ENCODE data around the gene KRT81. TPM values are rescaled to one million over a fixed set of nuclear protein-coding genes. Genes with fewer than 3 reads are reported as not detected.

The KRT81 gene
- total and polyA plus RNA-seq, 2 of the 4 experiments (the other 2 are of a cell fraction) = under 0.01 to 0.05 TPM

DNA sequence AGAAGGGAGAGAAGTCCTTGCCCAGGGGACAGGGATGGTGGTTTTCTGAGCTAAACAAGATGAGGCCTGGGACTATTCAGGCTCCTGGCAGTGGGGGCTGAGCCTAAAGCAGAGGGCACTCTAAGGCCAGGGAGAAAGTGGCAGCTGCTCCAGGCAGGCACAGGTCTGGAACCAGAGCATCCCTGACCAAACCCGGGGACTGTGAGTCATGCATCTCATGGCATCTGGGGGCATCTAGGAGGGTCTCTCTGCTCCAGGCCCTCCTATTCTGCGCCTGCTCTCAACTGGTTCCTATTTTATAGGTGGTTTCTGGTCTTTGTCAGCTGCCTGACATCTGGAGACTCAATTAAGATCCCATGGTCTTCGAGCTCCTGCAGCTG, 46.7 kb downstream of the KRT81 start:
- peak overlapping the region; percentile 79 for H3K18ac ChIP-seq (ENCODE audit: low read depth, low read length)
- H3K9ac ChIP-seq (ENCODE audit: low read depth, low read length) = peak overlapping the region; percentile 9; the same call in 1 of the 2 replicates
- peak overlapping the region; percentile 93 to 99 for H4K8ac ChIP-seq (ENCODE audit: low read depth in 2 of 2, low read length in 2 of 2)
- H3K27ac ChIP-seq (ENCODE audit: insufficient read depth, low read length) = peak overlapping the region; percentile 77
- H3K36me3 ChIP-seq (ENCODE audit: control insufficient read depth, insufficient read depth, low read length) = no peaks in the 10 kb centered on the region
- H2AFZ ChIP-seq (replicated peaks; ENCODE audit: low read length, poor library complexity) = peak overlapping the region; percentile 98
- dilution Hi-C loops (cut with HindIII; ENCODE audit: low sequenced_read_pairs, unreplicated experiment) = no loop called here
- in situ Hi-C loops (cut with MboI; ENCODE audit: low sequenced_read_pairs) = no loop called here
- peak overlapping the region; percentile 95 for H2AK9ac ChIP-seq (replicated peaks; ENCODE audit: low read depth, low read length, poor library complexity)
- DNase-seq (no peak), ATAC-seq (ENCODE audit: low read depth) (no peak; the same call in none of the 2 replicates)
- intact Hi-C loops (cut with micrococcal nuclease) = no loop called here
- peak overlapping the region; percentile 100 for H2BK120ac ChIP-seq (ENCODE audit: low read depth, low read length)
- H2AK5ac ChIP-seq (ENCODE audit: low read depth, low read length) = peak overlapping the region; percentile 97
- peak overlapping the region; percentile 93 for H2BK5ac ChIP-seq (ENCODE audit: low read depth, low read length, poor library complexity, severe bottlenecking)
- CTCF ChIA-PET = interaction anchor here (1.1 to 1.6 kb wide), 2 partner anchors 35 kb away, joined by 5 read pairs; no protein-coding TSS in a partner anchor
- H3K56ac ChIP-seq (ENCODE audit: extremely low read depth, insufficient read depth, low read length) = peak overlapping the region; percentile 58; the same call in 1 of the 2 replicates
- peak overlapping the region; percentile 99 for H2BK20ac ChIP-seq (ENCODE audit: low read depth, low read length)
- H2BK15ac ChIP-seq (ENCODE audit: low read depth, low read length) = peak overlapping the region; percentile 97; the same call in 2 of the 3 replicates
- no peaks in the 10 kb centered on the region for H4K20me1 ChIP-seq (ENCODE audit: insufficient read depth, low read length)
- H3K14ac ChIP-seq (replicated peaks; ENCODE audit: low read depth, low read length) = peak overlapping the region; percentile 83
- H3K4me2 ChIP-seq (ENCODE audit: low read depth, low read length) = peak overlapping the region; percentile 36; the same call in 1 of the 2 replicates
- TF ChIP-seq, protein P1, sequence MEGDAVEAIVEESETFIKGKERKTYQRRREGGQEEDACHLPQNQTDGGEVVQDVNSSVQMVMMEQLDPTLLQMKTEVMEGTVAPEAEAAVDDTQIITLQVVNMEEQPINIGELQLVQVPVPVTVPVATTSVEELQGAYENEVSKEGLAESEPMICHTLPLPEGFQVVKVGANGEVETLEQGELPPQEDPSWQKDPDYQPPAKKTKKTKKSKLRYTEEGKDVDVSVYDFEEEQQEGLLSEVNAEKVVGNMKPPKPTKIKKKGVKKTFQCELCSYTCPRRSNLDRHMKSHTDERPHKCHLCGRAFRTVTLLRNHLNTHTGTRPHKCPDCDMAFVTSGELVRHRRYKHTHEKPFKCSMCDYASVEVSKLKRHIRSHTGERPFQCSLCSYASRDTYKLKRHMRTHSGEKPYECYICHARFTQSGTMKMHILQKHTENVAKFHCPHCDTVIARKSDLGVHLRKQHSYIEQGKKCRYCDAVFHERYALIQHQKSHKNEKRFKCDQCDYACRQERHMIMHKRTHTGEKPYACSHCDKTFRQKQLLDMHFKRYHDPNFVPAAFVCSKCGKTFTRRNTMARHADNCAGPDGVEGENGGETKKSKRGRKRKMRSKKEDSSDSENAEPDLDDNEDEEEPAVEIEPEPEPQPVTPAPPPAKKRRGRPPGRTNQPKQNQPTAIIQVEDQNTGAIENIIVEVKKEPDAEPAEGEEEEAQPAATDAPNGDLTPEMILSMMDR (conservative IDR thresholded peaks at IDR 0.05; ENCODE audit: low read depth, low read length) = no peak
- TF ChIP-seq CHD1 (IDR thresholded peaks at IDR 0.05; ENCODE audit: low read depth, low read length) (no peak), BHLHE40 (IDR thresholded peaks at IDR 0.05; ENCODE audit: low read depth, low read length) (no peak), RFX5 (IDR thresholded peaks at IDR 0.05; ENCODE audit: low read depth, low read length) (no peak), RCOR1 (IDR thresholded peaks at IDR 0.05; ENCODE audit: insufficient replicate concordance, low read length) (no peak), POLR2A (IDR thresholded peaks at IDR 0.05; ENCODE audit: low read depth, low read length) (no peak), FOS (IDR thresholded peaks at IDR 0.05; ENCODE audit: low read depth, low read length) (no peak), NFE2L2 (IDR thresholded peaks at IDR 0.05; ENCODE audit: low read depth, low read length) (no peak), CEBPB (IDR thresholded peaks at IDR 0.05; ENCODE audit: low read depth, low read length) (no peak)
- TF ChIP-seq, protein P2, sequence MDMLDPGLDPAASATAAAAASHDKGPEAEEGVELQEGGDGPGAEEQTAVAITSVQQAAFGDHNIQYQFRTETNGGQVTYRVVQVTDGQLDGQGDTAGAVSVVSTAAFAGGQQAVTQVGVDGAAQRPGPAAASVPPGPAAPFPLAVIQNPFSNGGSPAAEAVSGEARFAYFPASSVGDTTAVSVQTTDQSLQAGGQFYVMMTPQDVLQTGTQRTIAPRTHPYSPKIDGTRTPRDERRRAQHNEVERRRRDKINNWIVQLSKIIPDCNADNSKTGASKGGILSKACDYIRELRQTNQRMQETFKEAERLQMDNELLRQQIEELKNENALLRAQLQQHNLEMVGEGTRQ (IDR thresholded peaks at IDR 0.05; ENCODE audit: low read depth, low read length) = no peak
- TF ChIP-seq, protein P3, sequence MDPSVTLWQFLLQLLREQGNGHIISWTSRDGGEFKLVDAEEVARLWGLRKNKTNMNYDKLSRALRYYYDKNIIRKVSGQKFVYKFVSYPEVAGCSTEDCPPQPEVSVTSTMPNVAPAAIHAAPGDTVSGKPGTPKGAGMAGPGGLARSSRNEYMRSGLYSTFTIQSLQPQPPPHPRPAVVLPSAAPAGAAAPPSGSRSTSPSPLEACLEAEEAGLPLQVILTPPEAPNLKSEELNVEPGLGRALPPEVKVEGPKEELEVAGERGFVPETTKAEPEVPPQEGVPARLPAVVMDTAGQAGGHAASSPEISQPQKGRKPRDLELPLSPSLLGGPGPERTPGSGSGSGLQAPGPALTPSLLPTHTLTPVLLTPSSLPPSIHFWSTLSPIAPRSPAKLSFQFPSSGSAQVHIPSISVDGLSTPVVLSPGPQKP (IDR thresholded peaks at IDR 0.05; ENCODE audit: borderline replicate concordance, low read depth, low read length) = no peak
- no peaks in the 10 kb centered on the region for H3K9me3 ChIP-seq (ENCODE audit: control insufficient read depth, insufficient read depth, low read length)
- peak overlapping the region; percentile 95 for H4K5ac ChIP-seq (ENCODE audit: low read depth, low read length)
- peak overlapping the region; percentile 100 for H3K4ac ChIP-seq (ENCODE audit: low read depth, low read length)
- no TSS peak for BruUV-seq (replicated peaks)
- peak overlapping the region; percentile 99 for H4K91ac ChIP-seq (ENCODE audit: insufficient read depth, low read depth, low read length)
- peaks cover 29% of the 10 kb centered on the region for H3K4me1 ChIP-seq (ENCODE audit: control insufficient read depth, insufficient read depth, low read length)
- no peaks in the 10 kb centered on the region for H3K27me3 ChIP-seq (ENCODE audit: control insufficient read depth, insufficient read depth, low read length)
- whole genome bisulfite sequencing, 2 experiments (ENCODE audit: extremely low coverage in 2 of 2, insufficient read length in 1 of 2) = no CpG with 5 or more reads among the region's 3 CpGs
- peaks cover 28% of the 10 kb centered on the region for H3K9me1 ChIP-seq (ENCODE audit: insufficient read depth, low read length)
- H3K23ac ChIP-seq (ENCODE audit: low read depth, low read length) = peak overlapping the region; percentile 81
- H3K79me1 ChIP-seq (ENCODE audit: low read depth in 1 of 2, low read length in 2 of 2) = peaks cover 0 to 6% of the 10 kb centered on the region in 2 experiments; a peak in 1 of 4 replicates
- POLR2A ChIA-PET (ENCODE audit: unreplicated experiment) = no interaction called here
- no peak overlapping the region for H3K4me3 ChIP-seq (ENCODE audit: insufficient read depth, low read depth, low read length)

All from IMR-90 (cell line).